H1 (cell line): ENCODE measurements around the gene DHRS1. TPM values are rescaled to one million over a fixed set of nuclear protein-coding genes. Genes with fewer than 3 reads are reported as not detected.

Source experiments
- CTCF ChIA-PET: fragments of 300-600 bp; sonication (Branson Sonifier 250); formaldehyde crosslinking; loops from one replicate; lab custom pipeline; 2021; ENCODE audit not compliant: partially characterized antibody; lab: Charles Lee
- POLR2A ChIA-PET: fragments of 300-600 bp; sonication (Branson Sonifier 250); formaldehyde crosslinking; loops from one replicate; lab custom pipeline; 2021; ENCODE audit warnings: inconsistent platforms; ENCODE audit not compliant: partially characterized antibody; lab: Charles Lee
- DNase-seq, 2 experiments: peaks; one replicate each; pipeline versions ENCODE4 v3.0.0 to v3.0.0-alpha.2; 2010 to 2022; ENCODE audit warnings: low spot score in 2 of 2, low read depth in 1 of 2, mixed read lengths in 1 of 2
- FAIRE-seq: peaks from 2 replicates; lab custom pipeline; 2011; peaks lifted over from hg19 to GRCh38; lab: Jason Lieb, UNC
- H2AFZ ChIP-seq: 2 replicates; pipeline ENCODE4 v1.8.1; 2012; ENCODE audit warnings: low read length, inconsistent platforms
- H2AK5ac ChIP-seq: 2 replicates; pipeline ENCODE4 v1.6.1; 2013; ENCODE audit warnings: low read depth, low read length
- H2BK120ac ChIP-seq: replicated peaks from 2 replicates; pipeline ENCODE3; 2013; ENCODE audit warnings: low read depth, low read length, inconsistent platforms
- H2BK12ac ChIP-seq: 2 replicates; pipeline ENCODE4 v1.6.1; 2013; ENCODE audit warnings: low read depth, low read length
- H2BK15ac ChIP-seq: 2 replicates; pipeline ENCODE4 v1.6.1; 2013; ENCODE audit warnings: low read length
- H2BK20ac ChIP-seq: 2 replicates; pipeline ENCODE4 v1.6.1; 2013; ENCODE audit warnings: low read length
- H2BK5ac ChIP-seq: 2 replicates; pipeline ENCODE4 v1.6.1; 2013; ENCODE audit warnings: low read depth, low read length
- H3K14ac ChIP-seq: 2 replicates; pipeline ENCODE4 v1.6.1; 2013; ENCODE audit warnings: inconsistent platforms; ENCODE audit not compliant: insufficient read length
- H3K18ac ChIP-seq: 2 replicates; pipeline ENCODE4 v1.6.1; 2013; ENCODE audit warnings: low read length; ENCODE audit errors: extremely low read depth
- H3K23ac ChIP-seq: 2 replicates; pipeline ENCODE4 v1.6.1; 2013; ENCODE audit warnings: inconsistent platforms; ENCODE audit not compliant: insufficient read length
- H3K23me2 ChIP-seq: 2 replicates; pipeline ENCODE4 v1.6.1; 2013; ENCODE audit warnings: low read depth, low read length
- H3K27ac ChIP-seq: 2 replicates; pipeline ENCODE4 v1.6.1; 2011; ENCODE audit warnings: low read depth, low read length, inconsistent platforms
- H3K27me3 ChIP-seq, 4 experiments: replicated peaks in 1 of 4; 1 replicate in 1 of 4; 2 replicates in 3 of 4; pipeline versions ENCODE4 v1.6.1 to v1.8.1; 2011 to 2013; ENCODE audit warnings: low read length in 3 of 4, mild to moderate bottlenecking in 3 of 4, inconsistent platforms in 2 of 4, mixed read lengths in 2 of 4, moderate library complexity in 1 of 4; ENCODE audit not compliant: control insufficient read depth in 3 of 4, insufficient read depth in 3 of 4; ENCODE audit errors: extremely low read depth in 1 of 4
- H3K36me3 ChIP-seq, 4 experiments: 2 replicates each; pipeline versions ENCODE4 v1.6.1 to v1.8.1; 2011 to 2013; ENCODE audit warnings: mild to moderate bottlenecking in 4 of 4, low read length in 3 of 4, moderate library complexity in 2 of 4, control low read depth in 1 of 4, inconsistent platforms in 1 of 4; ENCODE audit not compliant: insufficient read depth in 4 of 4, control insufficient read depth in 2 of 4
- H3K4ac ChIP-seq: replicated peaks from 2 replicates; pipeline ENCODE3; 2013; ENCODE audit warnings: low read length, low read depth, mixed read lengths, inconsistent platforms; ENCODE audit not compliant: insufficient read length
- H3K4me1 ChIP-seq, 4 experiments: replicated peaks in 1 of 4; 1 replicate in 1 of 4; 2 replicates in 3 of 4; pipeline versions ENCODE4 v1.6.1 to v1.8.1; 2011 to 2013; ENCODE audit warnings: low read length in 3 of 4, inconsistent platforms in 2 of 4, mixed read lengths in 1 of 4; ENCODE audit not compliant: insufficient read depth in 4 of 4, control insufficient read depth in 3 of 4
- H3K4me2 ChIP-seq, 2 experiments: 2 replicates each; pipeline versions ENCODE4 v1.6.1 to v1.8.1; 2011 to 2013; ENCODE audit warnings: low read depth in 2 of 2, low read length in 2 of 2, control low read depth in 1 of 2, inconsistent platforms in 1 of 2, mild to moderate bottlenecking in 1 of 2; ENCODE audit not compliant: insufficient read depth in 1 of 2
- H3K4me3 ChIP-seq, 4 experiments: fragments of 200-600, 300-600 bp in 1 of 4; sonication (generic), shearing (Covaris generic), sonication (Bioruptor Twin) in 1 of 4; 2 replicates each; pipeline versions ENCODE4 v1.5.1 to v1.8.1; 2011 to 2016; ENCODE audit warnings: low read length in 4 of 4, low read depth in 3 of 4, control low read depth in 2 of 4, inconsistent platforms in 2 of 4, mild to moderate bottlenecking in 2 of 4, mixed read lengths in 1 of 4, moderate library complexity in 1 of 4; ENCODE audit not compliant: insufficient read depth in 2 of 4; ENCODE audit errors: extremely low read depth in 1 of 4
- H3K56ac ChIP-seq: replicated peaks from 2 replicates; pipeline ENCODE3; 2013; ENCODE audit warnings: low read depth, mild to moderate bottlenecking, mixed read lengths, low read length, inconsistent platforms; ENCODE audit not compliant: insufficient read length
- H3K79me1 ChIP-seq: 2 replicates; pipeline ENCODE4 v1.6.1; 2013; ENCODE audit warnings: low read depth, low read length, control low read depth
- H3K79me2 ChIP-seq, 2 experiments: 2 replicates each; pipeline versions ENCODE4 v1.6.1 to v1.8.1; 2012 to 2013; ENCODE audit warnings: low read length in 2 of 2, mild to moderate bottlenecking in 2 of 2, inconsistent platforms in 1 of 2; ENCODE audit not compliant: insufficient read depth in 2 of 2, control insufficient read depth in 1 of 2
- H3K9ac ChIP-seq, 4 experiments: replicated peaks in 1 of 4; 1 replicate in 1 of 4; 2 replicates in 3 of 4; pipeline versions ENCODE4 v1.6.1 to v1.8.1; 2011 to 2013; ENCODE audit warnings: low read depth in 3 of 4, low read length in 3 of 4, control low read depth in 2 of 4, mild to moderate bottlenecking in 2 of 4, moderate library complexity in 2 of 4, inconsistent platforms in 1 of 4; ENCODE audit errors: extremely low read depth in 1 of 4
- H3K9me3 ChIP-seq, 2 experiments: 2 replicates each; pipeline versions ENCODE4 v1.6.1 to v1.8.1; 2012 to 2013; ENCODE audit warnings: mild to moderate bottlenecking in 2 of 2, moderate library complexity in 2 of 2, control low read depth in 1 of 2, inconsistent platforms in 1 of 2, low read depth in 1 of 2, low read length in 1 of 2, mixed read lengths in 1 of 2; ENCODE audit not compliant: insufficient read depth in 2 of 2
- H4K20me1 ChIP-seq, 2 experiments: replicated peaks in 1 of 2; 2 replicates each; pipeline versions ENCODE3 to v1.8.1; 2011 to 2013; ENCODE audit warnings: inconsistent platforms in 2 of 2, low read length in 2 of 2, mild to moderate bottlenecking in 1 of 2; ENCODE audit not compliant: insufficient read depth in 2 of 2, control insufficient read depth in 1 of 2
- H4K5ac ChIP-seq: 2 replicates; pipeline ENCODE4 v1.6.1; 2013; ENCODE audit warnings: low read length, low read depth, mixed read lengths, inconsistent platforms; ENCODE audit not compliant: insufficient read length
- H4K8ac ChIP-seq: 2 replicates; pipeline ENCODE4 v1.8.0; 2013; ENCODE audit warnings: mild to moderate bottlenecking, moderate library complexity, low read length, inconsistent platforms; ENCODE audit not compliant: insufficient read depth; ENCODE audit errors: extremely low read depth
- H4K91ac ChIP-seq: replicated peaks from 2 replicates; pipeline ENCODE3; 2013; ENCODE audit warnings: low read length, mixed read lengths, inconsistent platforms; ENCODE audit not compliant: insufficient read length
- KDM5A ChIP-seq: fragments of 200-600 bp; IDR thresholded peaks from 2 replicates; pipeline ENCODE4 v1.7.1; 2012; ENCODE audit warnings: mild to moderate bottlenecking, low read length, inconsistent platforms, mixed read lengths
- SP4 ChIP-seq: IDR thresholded peaks from 2 replicates; pipeline ENCODE4 v1.6.1; 2012; ENCODE audit warnings: low read length, inconsistent platforms
- WGBS, 2 experiments: shearing (Covaris generic) in 1 of 2; methylation state at CpG; one replicate each; pipeline versions ENCODE4 v1.1.6 to v1.1.7; 2013 to 2015; ENCODE audit warnings: low lambda C conversion rate in 2 of 2, mixed read lengths in 2 of 2, inconsistent platforms in 1 of 2, low coverage in 1 of 2, missing lambda C conversion rate in 1 of 2; ENCODE audit not compliant: insufficient replicate concordance in 2 of 2, insufficient coverage in 1 of 2, insufficient read length in 1 of 2; ENCODE audit errors: extremely low coverage in 1 of 2, missing lambda C conversion rate in 1 of 2; 5-methylcytosine and 5-hydroxymethylcytosine counted together
- polyA plus RNA-seq, 7 experiments: library from polyadenylated mRNA; depleted of rRNA in 3 of 7; stranded (reverse) in 5 of 7; unstranded in 2 of 7; fragments of >200 nt in 5 of 7; fragments of 200-250 nt in 2 of 7; gene quantifications; 1 replicate in 5 of 7; 2 replicates in 1 of 7; 4 replicates in 1 of 7; pipeline versions ENCODE4 v1.2.1 to v1.2.3, GENCODE V29; 2011 to 2013; ENCODE audit warnings: missing spikeins in 2 of 7, mixed read lengths in 2 of 7
- total RNA-seq: library from RNA; stranded (reverse); fragmentation: NEBNext Ultra II Directional; extraction: Animal tissue kit (Norgen Biotek cat#: 25700); gene quantifications from 2 replicates; pipeline ENCODE4 v1.2.1, GENCODE V29; 2021
- TF ChIP-seq, protein P1 (sequence below): IDR thresholded peaks from 2 replicates; pipeline ENCODE4 v1.6.1; 2012; ENCODE audit warnings: inconsistent platforms

DHRS1 gene
- total and polyA plus RNA-seq, 2 of the 8 experiments (the other 6 are each of a cell fraction or from before 2014, with no cell fraction given) = 8.8 to 31.7 TPM

DNA sequence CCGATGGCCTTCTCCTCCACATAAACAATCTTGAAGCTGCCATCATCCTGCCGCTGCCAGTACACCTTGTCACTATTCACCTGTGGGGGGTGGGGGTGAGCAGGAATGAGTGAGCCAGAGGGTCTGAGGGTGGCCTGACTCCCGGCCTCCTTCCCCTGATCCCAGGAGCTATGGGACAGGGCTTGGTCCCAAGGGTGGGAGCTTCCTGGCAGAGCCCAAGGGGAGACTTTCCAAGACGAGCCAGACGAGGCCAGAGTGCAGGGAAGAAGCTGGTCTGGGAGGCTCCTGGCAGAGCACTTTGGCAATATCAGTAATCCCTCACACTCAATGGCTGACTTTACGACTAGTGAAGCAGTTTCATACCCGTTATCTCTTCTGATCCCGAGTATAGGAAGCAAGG, 44.1 kb downstream of the DHRS1 start:
- H2AFZ ChIP-seq = no peak overlapping the region
- FAIRE-seq = no peak
- H2AK5ac ChIP-seq = no peak overlapping the region
- no peak overlapping the region for H3K56ac ChIP-seq
- TF ChIP-seq, protein P1, sequence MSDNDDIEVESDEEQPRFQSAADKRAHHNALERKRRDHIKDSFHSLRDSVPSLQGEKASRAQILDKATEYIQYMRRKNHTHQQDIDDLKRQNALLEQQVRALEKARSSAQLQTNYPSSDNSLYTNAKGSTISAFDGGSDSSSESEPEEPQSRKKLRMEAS = no peak
- TF ChIP-seq SP4 (no peak), KDM5A (no peak)
- no peaks in the 10 kb centered on the region for H3K36me3 ChIP-seq
- H3K9me3 ChIP-seq = no peaks in the 10 kb centered on the region
- no peak overlapping the region for H2BK20ac ChIP-seq
- H3K79me2 ChIP-seq = no peaks in the 10 kb centered on the region
- H2BK12ac ChIP-seq = no peak overlapping the region
- H4K5ac ChIP-seq = no peak overlapping the region
- H3K14ac ChIP-seq = no peak overlapping the region
- ChIA-PET CTCF (interaction anchor here (0.6 to 6.0 kb wide), 6 partner anchors 9 to 145 kb away, joined by 3 to 63 read pairs (median 3); partner anchors contain the start of genes CIDEB, DHRS1 and NOP9), POLR2A (interaction anchor here (0.8 kb wide), 1 partner anchor 16 kb away, joined by 3 read pairs; the partner anchor contains the start of gene RABGGTA)
- peaks cover 0 to 2% of the 10 kb centered on the region in 2 experiments for H4K20me1 ChIP-seq
- WGBS, 2 experiments = 85% methylated on average over 8 of the region's 8 CpGs; no CpG with 5 or more reads in 1 of the 2 experiments
- H3K27ac ChIP-seq = no peak overlapping the region
- no peak overlapping the region for H3K9ac ChIP-seq
- no peak overlapping the region for H3K4ac ChIP-seq
- no peak overlapping the region for H2BK5ac ChIP-seq
- DNase-seq = no peak
- H2BK120ac ChIP-seq = no peak overlapping the region
- no peak overlapping the region for H3K18ac ChIP-seq
- H3K4me2 ChIP-seq = no peak overlapping the region
- H3K4me3 ChIP-seq = no peak overlapping the region
- H2BK15ac ChIP-seq = no peak overlapping the region
- no peak overlapping the region for H3K23ac ChIP-seq
- no peaks in the 10 kb centered on the region for H3K79me1 ChIP-seq
- H3K4me1 ChIP-seq = no peaks in the 10 kb centered on the region; a peak in 1 of 7 replicates
- H4K91ac ChIP-seq = no peak overlapping the region
- no peaks in the 10 kb centered on the region; a peak in 1 of 7 replicates for H3K27me3 ChIP-seq
- no peaks in the 10 kb centered on the region for H3K23me2 ChIP-seq
- no peak overlapping the region for H4K8ac ChIP-seq
